GM12873 (cell line): ENCODE data around the gene LRRTM2.

Experiments
- CTCF ChIP-seq: IDR thresholded peaks from 2 replicates; pipeline ENCODE4 v1.5.1; 2012; ENCODE audit warnings: low read depth, mild to moderate bottlenecking, moderate library complexity, low read length, control low read depth; ENCODE audit not compliant: insufficient read depth; ENCODE audit errors: missing control alignments

Gene LRRTM2

DNA sequence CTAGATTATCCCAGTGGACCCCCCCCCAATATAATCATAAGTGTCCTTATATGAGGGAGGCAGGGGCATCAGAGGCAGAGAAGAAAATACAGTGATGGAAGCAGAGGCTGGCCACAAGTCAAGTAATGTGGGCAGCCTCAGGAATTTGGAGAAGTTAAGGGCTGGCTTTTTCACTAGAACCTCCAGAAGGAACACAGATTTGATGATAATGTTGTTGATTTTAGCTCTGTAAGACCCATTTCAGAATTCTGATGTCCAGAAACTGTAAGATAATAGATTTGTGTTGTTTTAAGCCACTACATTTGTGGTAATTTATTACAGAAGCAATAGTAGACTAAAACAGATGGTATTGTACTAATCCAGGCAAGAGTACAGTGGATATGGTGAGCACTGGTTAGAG is 36.3 kb upstream of the LRRTM2 start:
- TF ChIP-seq CTCF: no peak

- no peak for TF ChIP-seq CTCF
Measured at GRCh38 chr5:138910546-138911185, 35.5 kb upstream of the LRRTM2 start.

GRCh38 chr5:138909734-138910133 is 34.6 kb upstream of the LRRTM2 start:
- no peak for TF ChIP-seq CTCF

DNA sequence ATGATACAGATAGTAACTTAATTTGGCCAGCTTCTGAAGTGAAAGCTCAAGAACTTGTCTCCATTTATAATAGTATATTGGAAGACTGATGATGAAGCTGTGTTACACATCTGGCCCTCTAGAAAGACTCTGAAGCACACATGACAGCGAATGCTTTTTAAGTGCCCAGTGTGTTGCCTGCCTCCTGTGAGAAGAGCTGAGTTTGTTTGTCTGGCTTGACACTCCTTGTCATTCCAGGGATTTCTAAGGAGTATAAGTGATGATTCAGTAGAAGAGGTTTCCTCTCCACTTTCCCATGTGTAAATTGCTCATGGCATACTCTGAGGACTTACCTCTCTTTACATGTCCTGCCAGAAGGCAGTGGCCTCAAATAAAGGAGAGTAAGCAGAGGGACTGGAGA is 30.4 kb upstream of the LRRTM2 start:
- no peak for TF ChIP-seq CTCF

DNA sequence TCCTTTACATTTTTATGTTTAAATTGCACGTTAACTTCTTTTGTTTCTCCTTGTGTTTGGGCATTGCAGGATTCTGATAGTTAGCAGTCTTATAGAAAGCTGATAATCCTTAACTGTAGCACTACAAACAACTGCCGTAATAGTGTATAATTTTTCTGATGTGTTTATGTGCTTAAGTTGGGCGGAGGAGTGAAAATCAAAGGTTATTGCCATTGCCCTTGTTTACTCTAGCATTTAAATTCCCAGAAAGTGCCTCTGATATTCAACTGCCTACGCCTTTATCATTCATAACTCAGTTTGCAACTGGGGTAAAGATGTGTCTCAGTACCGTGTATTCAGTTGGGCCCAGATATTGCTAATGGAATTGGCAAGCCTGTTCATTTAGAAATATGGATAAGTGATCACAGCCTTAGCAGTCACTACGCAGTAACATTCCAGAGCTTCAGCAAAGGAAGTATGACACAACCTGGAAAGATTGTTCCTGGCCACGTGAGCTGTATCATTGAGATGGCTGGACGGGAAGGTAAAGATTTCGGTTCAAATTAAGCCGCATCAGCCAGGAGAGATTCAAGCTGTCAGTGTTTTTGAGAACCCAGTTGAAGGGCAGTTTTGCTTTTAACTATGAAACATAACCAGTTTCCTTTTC is 28.1 kb upstream of the LRRTM2 start:
- no peak for TF ChIP-seq CTCF

DNA sequence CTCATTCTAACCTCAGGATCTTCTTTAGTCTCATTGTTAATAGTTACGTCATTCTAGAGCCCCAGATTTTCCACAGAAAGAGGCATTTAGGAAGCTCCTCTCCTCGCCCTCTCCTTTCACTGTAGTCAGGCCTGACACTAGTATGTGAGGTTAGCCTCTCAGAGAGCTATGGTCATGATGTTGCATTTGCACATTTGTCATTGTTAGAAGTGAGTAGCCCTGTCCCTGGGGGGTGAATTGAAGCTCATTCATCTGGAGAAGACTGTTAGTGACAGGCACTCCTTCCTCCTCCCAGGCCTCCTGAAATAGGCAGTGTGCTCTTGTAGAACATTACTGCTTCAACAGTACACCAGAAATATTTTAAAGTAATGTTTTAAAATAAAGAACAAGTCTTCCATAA is 26.6 kb upstream of the LRRTM2 start:
- no peak for TF ChIP-seq CTCF

DNA sequence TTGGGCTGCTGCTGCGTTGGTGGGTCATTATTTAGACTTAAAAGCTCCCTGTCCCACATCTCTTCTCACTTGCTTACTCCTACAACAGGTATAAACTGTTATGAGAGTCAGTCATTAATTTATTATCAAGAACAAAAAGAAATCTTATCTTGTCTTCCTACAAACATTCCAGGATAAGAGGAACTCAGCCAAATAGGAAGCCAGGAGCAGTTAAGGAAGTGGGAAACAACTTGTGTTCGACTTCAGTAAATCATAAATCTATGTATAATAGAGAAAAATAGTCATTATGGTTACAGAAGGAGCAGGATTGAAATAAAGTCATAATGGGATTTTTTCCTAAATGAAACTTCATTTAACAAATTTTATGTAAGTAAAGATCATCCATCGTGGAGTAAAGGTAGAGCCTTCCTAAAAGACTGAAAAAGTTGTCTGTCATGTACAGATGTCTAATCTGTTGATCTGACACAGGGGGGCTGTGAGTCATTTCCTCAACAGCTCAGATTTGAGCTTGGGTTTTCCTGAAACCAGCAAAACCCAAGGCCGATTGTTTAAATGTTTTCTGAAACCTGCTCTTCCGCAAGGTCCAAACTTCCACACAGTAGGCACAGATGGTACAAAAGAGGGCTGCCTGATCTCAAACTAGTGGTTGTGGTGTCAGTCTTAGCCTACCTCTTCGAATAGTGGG is 25.3 kb upstream of the LRRTM2 start:
- no peak for TF ChIP-seq CTCF
